HT-29 (cell line): Measurements from ENCODE around the gene ATG14. TPM values are rescaled to one million over a fixed set of nuclear protein-coding genes. Genes with fewer than 3 reads are reported as not detected.
A peak's percentile ranks its signal among the peaks of the same experiment; 100 is the strongest.
"Not testable (repeated sequence)": the region's sequence is repeated elsewhere in the genome, so short reads cannot be mapped to it uniquely, and the experiment has no call there.

ENCODE experiments used
- DNase-seq: peaks from one replicate; pipeline ENCODE4 v3.0.0-alpha.2; 2015; ENCODE audit warnings: low spot score
- total RNA-seq: library from RNA; depleted of rRNA; stranded (reverse); fragments of >200 nt; shearing (Covaris generic); gene quantifications from 2 replicates; pipeline ENCODE4 v1.2.3, GENCODE V29; 2014

ATG14 gene
- total RNA-seq, 1 experiment from 2014 or later: 3.1 TPM

GRCh38 chr14:55387121-55387520, 24.5 kb downstream of the ATG14 start:
- DNase-seq: no peak

- no peak for DNase-seq
Measured at GRCh38 chr14:55386037-55386808, 25.4 kb downstream of the ATG14 start.

GRCh38 chr14:55384536-55384935, 27.1 kb downstream of the ATG14 start:
- DNase-seq: no peak

- no peak for DNase-seq
Measured at GRCh38 chr14:55383541-55384140, 28.0 kb downstream of the ATG14 start.

- not testable (repeated sequence) for DNase-seq
Measured at GRCh38 chr14:55383056-55383466, 28.6 kb downstream of the ATG14 start.

- DNase-seq: no peak
Measured at GRCh38 chr14:55382483-55382882, 29.1 kb downstream of the ATG14 start.

GRCh38 chr14:55381561-55381960, 30.1 kb downstream of the ATG14 start:
- DNase-seq: no peak

- no peak for DNase-seq
Measured at GRCh38 chr14:55381040-55381439, 30.6 kb downstream of the ATG14 start.

- no peak for DNase-seq
Measured at GRCh38 chr14:55377236-55377635, 34.4 kb downstream of the ATG14 start.

GRCh38 chr14:55374771-55375170, 36.9 kb downstream of the ATG14 start:
- DNase-seq: no peak

GRCh38 chr14:55373784-55374705, 37.6 kb downstream of the ATG14 start:
- DNase-seq: no peak

GRCh38 chr14:55372825-55373224, 38.8 kb downstream of the ATG14 start:
- DNase-seq: no peak

- DNase-seq: no peak
Measured at GRCh38 chr14:55372423-55372822, 39.2 kb downstream of the ATG14 start.

- DNase-seq: no peak
Measured at GRCh38 chr14:55370883-55371455, 40.7 kb downstream of the ATG14 start.

GRCh38 chr14:55366271-55366670, 45.4 kb downstream of the ATG14 start:
- DNase-seq: no peak

GRCh38 chr14:55361190-55361589, 50.4 kb downstream of the ATG14 start:
- no peak for DNase-seq

- no peak for DNase-seq
Measured at GRCh38 chr14:55359307-55359706, 52.3 kb downstream of the ATG14 start.

GRCh38 chr14:55356913-55357312, 54.7 kb downstream of the ATG14 start:
- no peak for DNase-seq

- DNase-seq: no peak
Measured at GRCh38 chr14:55355922-55356321, 55.7 kb downstream of the ATG14 start.

GRCh38 chr14:55354500-55354899, 57.1 kb downstream of the ATG14 start:
- peak; percentile 59 for DNase-seq

GRCh38 chr14:55353686-55354467, 57.8 kb downstream of the ATG14 start:
- no peak for DNase-seq
